AG08396 (cell line): Measurements from ENCODE around the gene CTTNBP2NL.
"Not testable (repeated sequence)": the region's sequence is repeated elsewhere in the genome, so short reads cannot be mapped to it uniquely, and the experiment has no call there.

Experiments
- DNase-seq: peaks from one replicate; pipeline ENCODE4 v3.0.0; 2012; ENCODE audit warnings: low spot score, mixed read lengths

CTTNBP2NL gene

DNA sequence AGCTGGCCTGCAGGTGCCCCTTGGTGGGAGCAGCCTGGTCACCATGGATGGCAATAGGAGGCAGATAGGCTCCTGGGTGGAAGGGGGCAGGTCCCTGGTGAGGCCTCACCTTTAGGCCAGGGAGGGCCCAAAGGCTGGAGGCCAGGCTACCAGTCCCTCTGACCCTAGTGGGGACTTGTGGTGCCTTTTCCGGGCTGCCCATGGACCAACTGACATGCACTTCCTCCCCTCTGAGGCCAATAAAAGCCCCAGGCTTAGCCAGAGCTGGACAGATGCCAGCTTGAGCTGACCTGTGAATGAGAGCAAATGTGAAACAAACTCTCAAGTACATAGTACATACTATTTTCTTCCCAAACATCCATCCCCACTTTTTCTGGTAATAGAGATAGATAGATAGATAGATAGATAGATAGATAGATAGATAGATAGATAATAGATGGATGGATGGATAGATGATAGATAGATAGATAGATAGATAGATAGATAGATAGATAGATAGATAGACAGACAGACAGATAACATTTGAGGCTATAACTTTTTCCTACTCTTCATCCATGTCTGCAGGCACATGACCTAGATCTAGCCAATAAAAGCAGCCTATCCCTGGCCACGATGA lies 9.2 kb upstream of the CTTNBP2NL start:
- DNase-seq = no peak

DNA sequence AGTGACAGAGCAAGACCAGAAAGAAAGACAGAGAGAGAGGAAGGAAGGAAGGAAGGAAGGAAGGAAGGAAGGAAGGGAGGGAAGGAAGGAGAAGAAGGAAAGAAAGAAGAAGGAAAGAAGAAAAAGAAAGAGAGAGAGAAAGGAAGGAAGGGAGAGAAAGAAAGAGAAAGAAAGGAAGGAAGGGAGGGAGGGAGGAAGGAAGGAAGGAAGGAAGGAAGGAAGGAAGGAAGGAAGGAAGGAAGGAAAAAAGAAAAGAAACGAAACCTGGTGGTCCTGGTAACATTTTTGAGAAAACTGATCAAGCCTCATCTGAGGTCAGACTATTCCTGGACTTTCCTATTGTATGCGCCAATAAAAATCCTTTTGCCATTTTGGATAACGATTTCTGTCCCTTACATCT lies 8.2 kb upstream of the CTTNBP2NL start:
- no peak for DNase-seq

DNA sequence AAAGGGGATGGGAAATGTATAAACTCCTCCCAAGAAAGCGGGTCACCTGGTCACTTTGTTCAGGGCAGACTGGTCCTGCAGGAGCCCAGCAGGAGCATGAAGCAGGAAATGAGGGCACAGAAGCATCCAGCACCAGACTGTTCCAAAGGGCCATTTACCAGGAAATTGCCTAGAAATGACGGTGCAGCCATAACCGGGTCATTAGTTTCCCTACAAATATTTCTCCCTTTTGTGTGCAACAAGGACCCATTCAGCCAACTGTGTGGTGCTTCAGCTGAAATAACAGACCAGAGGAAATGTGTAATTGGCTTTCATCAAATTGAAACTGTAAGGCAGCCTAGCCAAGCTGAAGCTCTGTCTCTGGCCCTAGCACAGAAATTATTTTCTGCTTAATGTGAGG lies 7.6 kb upstream of the CTTNBP2NL start:
- peak; percentile 8 for DNase-seq

DNA sequence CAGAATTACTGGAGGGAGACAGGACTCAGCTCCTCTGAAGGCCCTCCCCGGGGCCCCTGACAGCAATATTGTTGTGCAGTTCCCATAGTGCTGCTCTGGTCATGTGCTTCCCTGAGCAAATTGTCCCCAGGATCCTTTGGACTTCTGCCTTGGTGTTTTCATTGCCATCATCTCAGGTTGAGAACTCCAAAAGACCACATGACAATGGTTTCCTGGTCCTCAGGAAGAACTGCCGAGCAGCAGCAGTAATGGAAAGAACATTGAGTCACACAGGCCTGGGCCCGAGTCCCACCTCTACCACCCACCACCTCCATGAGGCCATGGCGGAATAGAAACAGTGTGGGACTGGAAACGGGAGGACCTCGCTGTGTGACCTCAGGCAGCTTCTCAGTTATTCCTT lies 6.3 kb upstream of the CTTNBP2NL start:
- no peak for DNase-seq

DNA sequence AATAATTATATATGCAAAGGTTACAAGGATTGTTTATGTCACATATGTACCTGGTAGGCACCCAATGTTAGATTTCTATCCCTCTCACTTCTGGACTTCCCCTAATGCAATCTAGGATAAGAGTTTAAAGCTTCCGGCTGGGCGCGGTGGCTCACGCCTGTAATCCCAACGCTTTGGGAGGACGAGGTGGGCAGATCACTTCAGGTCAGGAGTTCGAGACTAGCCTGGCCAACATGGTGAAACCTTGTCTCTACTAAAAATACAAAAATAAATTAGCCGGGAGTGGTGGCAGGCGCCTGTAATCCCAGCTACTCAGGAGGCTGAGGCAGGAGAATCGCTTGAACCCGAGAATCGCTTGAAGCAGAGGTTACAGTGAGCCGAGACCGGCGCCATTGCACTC lies 5.7 kb upstream of the CTTNBP2NL start:
- DNase-seq = not testable (repeated sequence)

DNA sequence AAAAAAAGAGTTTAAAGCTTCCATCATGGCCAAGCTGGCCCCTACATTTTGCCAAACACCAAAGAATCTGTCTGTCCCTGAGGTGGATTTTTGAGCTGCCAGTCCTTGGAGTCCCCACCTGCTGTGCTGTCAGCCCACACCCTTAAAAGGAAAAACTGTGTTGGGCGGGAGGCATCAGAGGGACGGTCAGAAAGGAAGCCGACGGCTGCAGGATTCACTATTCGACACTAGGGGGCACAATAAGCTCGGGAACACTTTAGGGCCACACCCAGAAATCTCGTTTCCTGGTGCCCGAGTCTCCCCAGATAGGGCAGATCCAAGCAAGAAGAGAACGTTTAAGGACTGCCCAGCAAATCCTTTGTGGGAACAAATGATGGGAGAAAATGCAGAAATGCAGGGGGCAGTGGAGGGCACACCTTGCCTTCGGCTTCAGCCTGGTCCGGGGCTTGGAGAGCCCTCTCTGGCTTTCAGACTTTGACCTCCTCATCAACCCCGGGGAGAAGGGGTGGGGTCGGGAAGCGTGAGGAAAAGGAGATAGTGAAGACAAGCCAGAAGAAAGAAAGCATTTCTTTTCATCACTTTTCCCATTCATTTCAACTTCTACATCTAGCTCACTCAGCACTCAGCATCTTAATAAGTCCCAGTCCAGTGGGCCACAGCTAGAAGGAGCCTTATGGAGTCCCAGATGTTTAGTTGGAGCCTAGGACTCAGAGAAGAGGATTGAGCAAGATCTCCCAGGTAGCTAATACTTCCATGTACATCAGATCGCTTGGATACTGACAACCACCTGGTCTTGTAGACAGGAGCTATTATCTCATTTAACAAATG lies 5.0 kb upstream of the CTTNBP2NL start:
- DNase-seq = peak; percentile 87

DNA sequence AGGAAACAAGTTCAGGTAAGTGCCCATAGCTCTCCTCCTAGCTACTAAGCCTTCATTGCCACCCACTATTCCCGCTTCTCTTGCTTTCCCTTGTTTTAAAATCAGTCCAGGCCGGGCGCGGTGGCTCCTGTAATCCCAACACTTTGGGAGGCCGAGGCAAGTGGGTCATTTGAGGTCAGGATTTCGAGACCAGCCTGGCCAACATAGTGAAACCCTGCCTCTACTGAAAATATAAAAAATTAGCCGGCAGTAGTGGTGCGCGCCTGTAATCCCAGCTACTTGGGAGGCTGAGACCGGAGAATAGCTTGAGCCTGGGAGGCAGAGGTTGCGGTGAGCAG lies 4.4 kb upstream of the CTTNBP2NL start:
- no peak for DNase-seq

DNA sequence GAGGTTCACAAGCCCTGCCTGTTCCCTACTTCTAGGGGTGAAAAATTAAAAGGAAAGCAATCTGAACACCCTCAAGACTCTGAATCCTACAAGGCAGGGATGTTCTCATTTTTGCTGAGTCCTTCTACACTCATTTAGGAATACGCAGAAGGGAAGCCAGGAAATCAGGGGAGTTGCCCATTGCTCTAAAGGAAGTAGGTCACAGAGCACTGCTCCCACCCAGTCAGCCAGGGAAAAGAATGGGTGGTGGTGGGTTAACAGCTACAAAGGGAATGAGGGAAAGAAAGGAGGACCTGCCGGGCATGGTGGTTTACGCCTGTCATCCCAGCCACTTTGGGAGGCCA lies 2.4 kb upstream of the CTTNBP2NL start:
- no peak for DNase-seq

DNA sequence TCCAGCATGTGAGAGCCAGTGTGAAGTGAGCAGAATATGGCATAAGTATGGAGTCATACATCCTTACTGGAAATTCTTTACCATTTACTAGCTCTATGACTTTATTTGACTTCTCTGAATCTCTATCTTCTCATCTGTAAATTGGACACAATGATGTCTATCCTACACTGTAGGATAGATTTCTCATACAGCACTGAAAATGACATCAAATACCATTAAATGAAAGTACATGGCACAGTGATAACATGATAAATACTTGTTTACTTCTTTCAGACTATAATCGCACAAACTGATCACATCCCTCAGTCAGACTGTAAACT lies 1.3 kb upstream of the CTTNBP2NL start:
- DNase-seq = no peak

DNA sequence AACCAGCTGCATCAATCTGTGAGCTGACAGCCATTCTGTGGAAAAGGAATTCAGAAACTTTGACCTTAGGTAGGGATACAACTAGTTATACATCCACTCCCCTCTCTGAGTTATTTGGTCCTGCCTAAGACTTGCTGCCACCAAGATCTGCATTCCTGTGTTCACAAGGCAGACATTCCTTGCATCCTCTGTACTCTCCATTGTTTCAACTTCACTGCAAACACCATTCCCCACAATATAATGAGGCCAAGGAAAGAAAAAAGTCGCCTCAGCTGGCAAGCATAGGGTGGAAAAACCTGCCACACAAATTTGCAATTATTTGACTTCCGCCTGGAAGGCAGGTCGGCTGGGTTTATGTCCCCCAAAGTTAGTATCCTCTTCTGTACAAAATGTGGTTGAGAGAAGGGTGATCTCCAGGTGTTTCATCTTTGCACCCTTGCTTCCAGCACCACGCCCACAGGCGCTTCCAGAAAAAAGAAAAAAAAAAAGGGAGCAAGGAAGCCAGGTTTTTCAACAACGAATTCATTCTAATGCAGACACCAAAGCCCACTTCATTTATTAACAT lies 676 bp upstream of the CTTNBP2NL start:
- DNase-seq = no peak

DNA sequence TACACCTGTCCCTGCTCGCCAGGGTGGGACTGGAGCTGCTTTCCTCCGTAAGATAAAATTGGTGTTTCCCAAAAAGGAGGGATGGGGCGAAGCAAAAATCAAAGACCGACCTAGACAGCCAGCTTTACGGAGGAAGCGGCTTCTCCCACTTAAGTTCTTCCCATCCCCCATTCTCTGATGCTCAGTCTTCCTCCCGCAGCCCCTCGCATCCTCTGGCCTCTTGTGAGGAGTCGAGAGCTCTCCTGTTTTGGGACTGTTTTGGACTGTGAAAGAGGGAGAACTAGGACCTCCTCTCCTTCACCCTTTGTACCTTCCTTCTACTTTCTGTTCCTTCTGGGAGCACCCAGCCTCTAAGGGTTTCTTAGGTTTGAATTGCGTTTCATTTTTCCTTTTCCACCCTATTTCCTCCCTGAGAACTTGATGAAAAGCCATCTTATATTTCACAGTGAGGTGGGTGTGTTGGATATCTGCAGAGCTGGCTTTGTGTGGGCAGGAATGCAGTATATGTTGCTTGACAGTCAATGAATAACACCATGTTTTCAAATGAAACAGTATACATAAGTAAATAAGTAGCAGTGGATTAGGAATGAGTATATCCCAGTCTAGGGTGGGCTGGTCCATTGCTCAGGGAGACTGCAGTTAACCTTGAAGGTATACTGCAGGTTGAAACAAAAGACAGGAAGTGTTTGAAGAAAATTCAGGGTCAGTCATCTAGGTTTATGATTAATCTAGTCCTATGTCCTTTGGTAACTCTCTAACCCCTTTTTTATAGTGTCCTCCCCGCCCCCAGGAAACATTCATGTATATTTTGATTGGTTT lies 848 bp downstream of the CTTNBP2NL start:
- DNase-seq = no peak

DNA sequence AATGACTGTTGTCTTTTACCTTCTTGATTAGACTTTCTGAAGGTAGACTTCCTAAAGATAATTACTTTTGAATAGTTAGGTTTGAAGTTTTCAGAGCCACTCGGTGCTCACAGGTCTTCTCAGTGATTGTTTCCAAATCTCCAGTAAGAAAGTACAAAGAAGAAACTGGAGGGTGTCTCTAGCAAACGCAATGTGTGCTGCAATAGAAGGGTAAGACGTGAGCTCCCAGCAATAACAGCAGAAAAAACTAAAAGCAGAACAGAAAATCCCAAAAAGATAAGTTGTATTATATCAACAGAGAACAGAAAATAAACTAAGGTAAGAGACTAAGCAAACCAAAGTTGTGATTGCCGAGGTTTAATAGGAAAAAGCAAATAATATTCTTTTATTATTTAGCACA lies 1.8 kb downstream of the CTTNBP2NL start:
- no peak for DNase-seq

DNA sequence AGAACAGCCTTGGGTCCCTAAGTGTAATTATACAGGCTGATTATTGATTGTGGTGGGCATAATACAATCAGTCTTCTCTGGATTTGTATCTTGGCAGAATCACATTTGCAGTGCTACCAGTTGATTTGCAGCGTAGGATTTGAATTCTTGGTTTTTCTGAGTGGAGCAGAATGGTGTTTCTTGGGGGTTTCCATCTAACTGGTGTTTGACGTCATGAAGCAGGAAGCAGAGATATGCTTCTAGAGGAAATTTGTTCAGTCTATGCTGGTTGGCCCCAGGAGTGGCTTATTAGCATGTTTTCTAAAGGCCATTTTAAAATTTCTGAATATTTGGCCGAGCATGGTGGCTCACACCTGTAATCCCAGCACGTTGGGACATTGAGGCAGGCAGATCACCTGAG lies 3.4 kb downstream of the CTTNBP2NL start:
- DNase-seq = no peak

DNA sequence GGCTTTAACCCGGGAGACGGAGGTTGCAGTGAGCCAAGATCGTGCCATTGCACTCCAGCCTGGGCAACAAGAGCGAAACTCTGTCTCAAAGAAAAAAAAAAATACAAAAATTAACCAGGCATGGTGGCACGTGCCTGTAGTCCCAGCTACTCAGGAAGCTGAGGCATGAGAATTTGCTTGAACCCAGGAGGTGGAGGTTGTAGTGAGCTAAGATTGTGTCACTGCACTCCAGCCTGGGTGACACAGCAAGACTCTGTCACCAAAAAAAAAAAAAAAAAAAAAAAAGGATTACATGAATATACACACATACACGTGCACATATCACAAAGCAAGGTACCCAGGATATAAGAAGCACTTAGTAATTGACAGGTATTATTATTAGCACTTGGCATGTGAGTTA lies 4.7 kb downstream of the CTTNBP2NL start:
- DNase-seq = not testable (repeated sequence)

DNA sequence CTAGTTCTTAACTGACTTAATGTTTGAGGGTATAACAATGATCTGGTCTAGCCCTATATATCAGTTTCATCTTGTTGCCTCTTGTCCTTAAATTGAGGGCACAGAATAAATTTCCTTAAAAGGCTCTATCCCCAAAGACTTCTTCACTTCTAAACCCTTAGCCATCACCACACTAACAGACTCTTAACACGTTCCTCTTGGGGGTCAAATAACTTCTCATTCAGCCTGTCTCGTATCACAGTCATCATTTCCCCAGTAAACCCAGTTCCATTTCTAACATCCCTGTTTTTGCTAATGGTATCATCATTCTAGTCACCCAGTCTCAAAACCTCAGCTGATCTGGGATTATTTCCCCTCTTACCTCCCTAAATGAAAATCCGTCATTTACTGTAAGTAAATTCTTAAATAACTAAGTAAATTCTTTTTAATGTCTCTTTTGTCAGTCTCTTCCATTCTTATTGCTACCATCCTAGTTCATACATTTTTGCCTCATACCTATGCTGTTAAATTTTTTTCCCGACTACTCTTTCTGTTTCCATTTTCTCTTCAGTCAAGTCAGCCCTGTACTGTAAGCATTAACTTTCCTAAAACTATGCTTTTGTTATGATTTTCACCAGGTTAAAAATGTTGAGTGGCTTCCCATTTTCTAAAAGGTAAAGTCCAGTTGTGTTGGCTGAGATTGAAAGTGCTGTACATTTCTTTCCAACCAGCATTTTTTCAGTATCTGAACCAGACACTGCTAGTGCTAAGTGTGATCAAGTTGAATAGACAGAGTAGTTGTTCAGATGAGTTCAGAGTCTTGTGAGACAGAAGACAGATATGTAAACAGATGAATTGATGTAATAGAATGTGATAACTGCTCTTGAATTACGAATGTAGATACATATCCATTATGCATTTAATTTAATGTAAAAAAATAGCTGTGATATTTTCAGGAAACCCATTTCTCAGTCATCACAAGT lies 6.9 kb downstream of the CTTNBP2NL start:
- no peak for DNase-seq

DNA sequence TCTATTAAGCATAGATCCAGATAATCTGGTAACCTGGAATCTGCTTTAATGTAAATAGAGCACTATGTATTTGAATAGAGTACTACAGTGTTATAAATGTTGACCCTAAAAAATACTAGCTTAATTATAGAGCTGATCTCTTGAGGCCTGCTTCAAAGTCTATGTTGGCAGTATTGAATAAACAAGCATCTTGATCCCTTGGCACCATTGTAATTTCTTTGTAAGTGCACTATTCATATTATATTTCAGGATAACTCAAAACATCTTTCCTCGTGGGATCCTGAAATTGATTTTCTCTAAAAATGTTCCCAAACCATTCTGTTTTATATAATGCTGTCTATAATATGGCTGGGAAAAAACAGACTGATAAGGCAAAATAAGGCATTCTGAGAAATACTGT lies 10.8 kb downstream of the CTTNBP2NL start:
- DNase-seq = no peak

DNA sequence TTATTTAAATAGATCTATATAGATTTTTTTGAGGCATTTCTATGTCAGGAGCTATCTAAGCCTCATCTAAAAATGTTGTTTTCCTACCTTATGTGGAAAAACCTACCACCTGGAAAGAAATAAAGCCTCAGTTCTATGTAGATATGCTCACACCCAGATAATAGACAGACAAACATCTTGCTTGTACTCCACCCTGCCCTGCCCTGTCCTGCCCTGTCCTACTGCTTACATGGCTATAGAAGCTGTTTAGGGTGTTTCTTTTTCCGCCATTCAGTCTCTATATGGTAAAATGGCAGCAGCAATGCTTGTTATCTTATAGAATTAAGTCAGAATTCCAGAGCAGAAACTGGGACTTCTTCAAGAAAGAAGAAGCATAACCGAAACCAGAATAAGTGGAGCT lies 13.4 kb downstream of the CTTNBP2NL start:
- DNase-seq = no peak

DNA sequence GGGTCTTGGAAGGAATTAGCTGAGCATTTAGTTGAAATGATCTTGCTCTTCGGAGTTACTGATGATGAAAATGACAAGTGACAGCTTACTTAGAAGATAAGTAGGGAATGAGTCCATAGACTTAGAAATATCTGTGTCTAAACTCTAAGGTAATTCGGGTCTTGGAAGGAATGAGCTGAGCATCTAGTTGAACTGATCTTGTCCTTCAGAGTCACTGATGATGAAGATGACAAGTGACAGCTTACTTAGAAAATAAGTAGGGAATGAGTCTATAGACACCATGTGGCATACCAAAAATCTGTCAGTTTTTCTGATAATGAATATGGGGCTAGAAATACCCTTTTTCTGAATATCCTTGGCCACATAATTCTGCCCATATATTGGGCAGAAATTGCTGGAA lies 14.7 kb downstream of the CTTNBP2NL start:
- DNase-seq = no peak

DNA sequence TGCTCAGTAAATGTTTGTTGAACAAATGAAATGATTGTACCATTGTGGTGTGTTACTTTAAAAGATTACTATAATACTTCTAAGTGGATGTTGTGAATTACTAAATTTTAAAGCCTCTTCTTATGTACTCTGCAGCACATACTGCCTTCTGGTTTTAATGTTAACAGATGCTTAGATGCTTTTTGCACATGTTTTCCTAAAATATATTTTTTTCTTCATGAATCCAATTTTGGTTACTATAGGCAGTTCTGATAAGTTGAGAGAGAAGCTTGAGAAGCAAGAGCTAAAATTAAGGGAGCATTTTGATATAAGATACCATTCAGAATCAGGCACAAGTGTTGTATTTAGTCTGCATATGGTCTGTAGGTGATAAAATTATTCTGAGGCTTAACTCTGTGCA lies 21.3 kb downstream of the CTTNBP2NL start:
- DNase-seq = no peak

DNA sequence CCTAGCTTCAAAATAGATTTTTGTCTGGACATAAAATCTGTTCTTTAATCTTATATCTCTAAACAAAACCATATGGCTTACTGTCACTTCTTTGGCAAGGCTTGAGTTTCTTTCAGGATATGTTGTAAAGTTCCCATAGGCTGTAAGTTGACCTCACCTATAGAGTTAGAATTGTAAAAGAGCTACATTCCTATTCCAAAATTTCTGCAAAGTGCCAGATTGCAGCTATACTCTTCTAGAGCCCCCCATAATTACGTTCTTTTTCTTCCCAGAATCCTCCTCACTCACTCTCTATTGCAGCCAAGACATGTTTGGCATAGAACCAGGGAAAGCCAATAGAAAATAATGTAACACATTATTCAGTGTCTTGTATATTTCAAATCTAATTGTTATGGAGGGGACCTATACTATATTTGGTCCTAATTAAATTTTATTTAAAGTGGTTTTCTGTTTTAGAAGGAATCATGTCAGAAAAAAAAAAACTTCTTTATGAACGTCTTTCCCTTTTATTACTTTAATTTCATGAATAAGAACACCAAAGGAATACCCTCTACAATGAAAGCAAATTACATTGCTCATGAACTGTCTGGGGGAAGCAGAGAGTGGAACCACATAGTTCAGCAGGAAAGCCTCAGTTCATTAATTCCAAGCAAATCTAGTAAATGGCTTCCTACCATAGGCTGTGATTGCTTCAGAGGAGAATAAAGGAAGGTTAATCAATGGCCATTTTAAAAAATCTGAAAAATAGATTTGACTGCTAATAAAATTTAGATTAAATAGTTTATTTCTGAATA lies 22.3 kb downstream of the CTTNBP2NL start:
- DNase-seq = no peak

DNA sequence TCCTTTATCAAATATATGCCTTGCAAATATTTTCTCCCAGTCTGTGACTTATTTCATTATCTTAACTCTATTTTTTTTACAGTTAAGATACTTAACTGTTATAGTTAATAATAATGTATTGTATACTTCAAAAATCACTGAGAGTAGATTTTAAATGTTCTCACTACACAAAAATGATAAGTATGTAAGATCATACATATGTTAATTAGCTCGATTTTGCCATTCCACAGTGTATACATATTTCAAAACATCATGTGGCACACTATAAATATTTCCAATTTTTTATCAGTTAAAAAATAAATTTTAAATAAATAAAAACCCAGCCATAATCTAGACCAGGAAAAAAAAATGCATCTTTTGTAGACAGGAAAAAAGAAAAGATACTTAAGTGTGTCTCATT lies 27.2 kb downstream of the CTTNBP2NL start:
- DNase-seq = no peak
